GM12872 (cell line): Measurements from ENCODE around the gene KIF21A.
A peak's percentile ranks its signal among the peaks of the same experiment; 100 is the strongest.

ENCODE experiments used
- CTCF ChIP-seq: IDR thresholded peaks from 3 replicates; pipeline ENCODE4 v1.5.1; 2011; ENCODE audit warnings: low read depth, mild to moderate bottlenecking, low read length, moderate library complexity; ENCODE audit not compliant: insufficient read depth

Gene KIF21A

DNA sequence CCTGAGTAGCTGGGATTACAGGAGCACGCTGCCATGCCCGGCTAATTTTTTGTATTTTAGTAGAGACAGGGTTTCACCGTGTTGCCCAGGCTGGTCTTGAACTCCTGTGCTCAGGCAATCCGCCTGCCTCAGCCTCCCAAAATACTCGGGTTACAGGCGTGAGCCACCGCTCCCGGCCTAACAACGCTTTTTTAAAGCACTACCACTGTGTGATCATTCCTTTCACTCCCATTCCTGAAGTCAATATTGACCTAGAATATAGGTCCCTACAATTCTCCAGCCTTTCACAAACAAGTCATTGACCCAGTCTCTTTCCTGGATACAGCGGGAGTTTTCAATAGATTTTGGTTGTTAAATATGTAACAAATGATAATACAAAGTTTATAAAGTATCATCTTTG, 62.8 kb downstream of the KIF21A start:
- TF ChIP-seq CTCF = no peak

DNA sequence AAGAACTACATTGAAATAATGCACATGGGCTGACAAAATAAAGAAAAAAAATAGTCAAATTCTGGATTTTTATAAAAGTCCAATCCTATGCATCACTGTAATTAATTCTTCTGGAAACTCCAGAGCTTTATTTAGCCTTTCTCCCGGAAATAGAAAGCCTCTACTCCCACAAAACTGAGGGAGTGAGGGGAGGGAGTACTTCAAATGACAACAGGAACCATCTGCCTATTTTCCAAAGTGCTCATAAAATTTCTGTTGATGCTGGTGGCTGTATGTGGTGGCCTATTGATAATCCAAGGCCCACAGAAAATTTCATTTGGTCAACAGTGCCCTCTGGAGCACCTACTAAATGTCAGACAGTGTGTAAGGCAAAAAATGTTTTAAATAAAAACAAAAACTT, 64.6 kb downstream of the KIF21A start:
- no peak for TF ChIP-seq CTCF

GRCh38 chr12:39375206-39375808, 67.6 kb downstream of the KIF21A start:
- peak; percentile 52 for TF ChIP-seq CTCF

GRCh38 chr12:39372929-39373328, 70.0 kb downstream of the KIF21A start:
- no peak for TF ChIP-seq CTCF

DNA sequence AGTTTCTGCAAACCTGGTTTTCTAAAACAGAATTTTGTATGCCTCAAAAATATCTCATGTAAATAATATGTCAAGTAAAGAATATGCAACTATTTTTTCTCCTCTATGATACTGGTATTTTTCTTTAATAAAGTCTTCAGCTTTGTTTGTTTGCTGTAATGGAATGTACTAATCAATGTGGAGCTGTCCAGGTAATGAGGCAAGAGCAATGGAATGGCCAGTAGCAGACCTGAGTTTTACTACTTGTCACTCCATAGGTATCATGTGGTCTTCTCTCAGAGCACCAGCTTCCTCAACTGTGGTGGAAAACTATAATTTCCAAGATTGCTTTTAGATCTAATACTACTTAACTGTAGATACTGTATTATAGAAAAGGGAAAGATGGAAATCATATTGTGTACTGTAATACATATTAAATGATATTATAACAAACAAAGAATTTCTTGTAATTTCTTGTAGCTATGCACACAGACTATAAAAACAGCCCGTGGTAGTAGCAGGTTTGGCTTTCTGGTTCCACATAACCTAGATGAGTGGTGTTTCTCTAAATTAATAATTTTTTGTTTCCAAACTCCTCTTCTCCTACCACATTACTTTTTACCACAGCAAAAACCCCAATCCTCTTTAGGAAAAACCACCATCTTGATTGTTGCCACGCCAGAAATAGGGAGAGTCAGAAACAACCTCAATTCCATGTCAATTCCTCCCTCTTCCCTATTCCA, 70.6 kb downstream of the KIF21A start:
- TF ChIP-seq CTCF = no peak

DNA sequence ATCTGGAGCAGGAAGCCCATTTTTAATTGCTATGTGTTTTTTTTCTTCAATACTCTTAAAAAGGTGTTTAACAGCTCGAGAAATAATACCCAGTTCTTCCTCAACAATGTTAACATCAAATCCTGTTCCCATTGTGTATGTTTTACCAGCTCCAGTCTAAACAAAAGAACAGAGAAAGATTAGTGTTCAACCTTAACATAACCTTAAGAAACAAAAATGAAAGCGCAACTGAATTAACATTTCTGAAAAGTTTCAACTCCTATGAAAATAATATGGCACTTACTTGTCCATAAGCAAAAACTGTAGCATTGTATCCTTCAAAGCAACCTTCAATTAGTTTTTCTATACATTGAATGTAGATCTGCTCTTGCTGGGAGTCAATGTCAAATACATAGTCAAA, 73.2 kb downstream of the KIF21A start:
- TF ChIP-seq CTCF = no peak

DNA sequence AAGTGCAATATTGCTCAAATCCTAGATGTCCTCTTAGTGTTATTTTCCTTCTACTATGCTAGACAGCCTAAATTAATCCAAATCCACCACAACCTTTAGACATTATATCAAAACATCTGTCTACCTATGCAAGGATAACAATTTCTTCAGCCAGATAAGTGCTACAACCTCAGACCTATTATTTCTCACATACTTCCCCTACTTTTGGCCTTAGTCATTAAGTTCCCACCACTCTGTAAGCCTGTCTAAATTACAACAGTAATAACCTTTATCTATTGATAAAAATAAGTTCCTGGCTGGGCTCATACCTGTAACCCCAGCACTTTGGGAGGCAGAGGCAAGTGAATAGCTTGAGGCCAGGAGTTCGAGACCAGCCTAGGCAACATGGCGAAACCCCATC, 74.0 kb downstream of the KIF21A start:
- TF ChIP-seq CTCF = no peak
